ENCODE data around the gene OR8D2. TPM values are rescaled to one million over a fixed set of nuclear protein-coding genes. Genes with fewer than 3 reads are reported as not detected.

Gene OR8D2
- total RNA-seq, 2 experiments from 2014 or later = not detected

DNA sequence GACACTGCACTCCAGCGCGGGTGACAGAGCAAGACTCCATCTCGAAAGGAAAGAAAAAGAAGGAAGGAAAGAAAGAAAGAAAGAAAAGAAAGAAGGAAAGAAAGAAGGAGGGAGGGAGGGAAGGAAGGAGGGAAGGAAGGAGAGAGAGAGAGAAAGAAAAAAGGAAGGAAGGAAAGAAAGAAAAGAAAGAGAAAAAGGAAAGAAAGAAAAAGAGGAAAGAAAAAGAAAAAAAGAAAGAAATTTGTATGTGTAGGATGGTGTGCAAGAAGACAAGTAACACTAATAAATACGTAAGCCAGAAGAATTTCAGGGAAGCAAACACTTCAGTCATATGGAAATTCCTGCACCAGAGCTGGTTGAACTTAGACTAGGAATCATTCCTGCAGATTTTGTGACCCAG is 6.9 kb downstream of the OR8D2 start:
- H3K9me3 Mint-ChIP-seq = no peaks in the 10 kb centered on the region
- POLR2A ChIA-PET = no interaction called here
- H3K36me3 Mint-ChIP-seq = no peaks in the 10 kb centered on the region
- no peak for DNase-seq
- intact Hi-C loops (cut with micrococcal nuclease) = no loop called here
- H3K4me3 Mint-ChIP-seq = no peak overlapping the region
- H3K27ac Mint-ChIP-seq = no peak overlapping the region
- no peaks in the 10 kb centered on the region for H3K4me1 Mint-ChIP-seq (ENCODE audit: low read depth)
- no peaks in the 10 kb centered on the region for H3K27me3 Mint-ChIP-seq
- CTCF ChIA-PET = no interaction called here

DNA sequence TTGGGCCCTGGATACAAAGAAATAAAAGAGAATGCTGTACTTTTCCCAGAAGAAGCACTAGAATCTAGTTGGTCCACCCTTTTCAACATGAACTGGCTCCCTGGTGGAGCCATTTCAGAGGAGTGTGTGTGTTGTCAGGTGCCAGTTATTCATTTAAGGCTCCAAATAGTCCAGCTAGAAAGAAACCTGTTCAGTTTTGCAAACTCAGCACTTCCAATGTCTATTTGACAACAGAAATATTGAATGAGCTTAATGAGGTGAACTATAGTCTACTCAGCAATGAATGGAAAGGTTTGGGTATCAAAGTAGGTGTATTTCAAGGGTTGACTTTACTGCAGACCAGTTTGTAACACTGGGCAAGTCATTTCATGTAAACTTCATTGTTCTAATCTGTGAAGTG is 8.3 kb downstream of the OR8D2 start:
- Mint-ChIP-seq H3K27me3 (no peaks in the 10 kb centered on the region), H3K4me1 (ENCODE audit: low read depth) (no peaks in the 10 kb centered on the region), H3K9me3 (no peaks in the 10 kb centered on the region), H3K36me3 (no peaks in the 10 kb centered on the region), H3K27ac (no peak overlapping the region), H3K4me3 (no peak overlapping the region)
- intact Hi-C loops (cut with micrococcal nuclease) = no loop called here
- ChIA-PET CTCF (no interaction called here), POLR2A (no interaction called here)
- no peak for DNase-seq

DNA sequence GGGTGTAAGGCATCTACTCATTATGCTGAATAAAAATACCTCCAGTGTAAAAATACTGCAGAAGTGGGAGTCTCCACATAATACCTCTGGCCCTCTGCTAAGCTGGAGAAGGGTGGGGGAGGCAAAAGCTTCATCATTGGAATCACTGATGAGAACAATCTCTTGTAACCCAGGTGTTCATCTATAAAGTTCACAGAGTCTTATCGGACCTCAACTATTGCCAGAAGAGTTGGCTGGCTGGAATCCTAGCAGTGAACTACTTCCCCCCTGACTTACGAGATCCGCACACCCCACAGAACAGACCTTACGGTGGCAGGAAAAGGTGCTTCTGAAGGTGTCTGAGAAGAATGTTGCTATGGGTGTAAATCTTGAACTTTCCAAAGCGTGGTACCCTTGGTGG is 8.7 kb downstream of the OR8D2 start:
- H3K4me3 Mint-ChIP-seq = no peak overlapping the region
- POLR2A ChIA-PET = no interaction called here
- H3K27ac Mint-ChIP-seq = no peak overlapping the region
- no peaks in the 10 kb centered on the region for H3K27me3 Mint-ChIP-seq
- no peak for DNase-seq
- no peaks in the 10 kb centered on the region for H3K9me3 Mint-ChIP-seq
- no peaks in the 10 kb centered on the region for H3K4me1 Mint-ChIP-seq (ENCODE audit: low read depth)
- H3K36me3 Mint-ChIP-seq = no peaks in the 10 kb centered on the region
- CTCF ChIA-PET = no interaction called here
- intact Hi-C loops (cut with micrococcal nuclease) = no loop called here

DNA sequence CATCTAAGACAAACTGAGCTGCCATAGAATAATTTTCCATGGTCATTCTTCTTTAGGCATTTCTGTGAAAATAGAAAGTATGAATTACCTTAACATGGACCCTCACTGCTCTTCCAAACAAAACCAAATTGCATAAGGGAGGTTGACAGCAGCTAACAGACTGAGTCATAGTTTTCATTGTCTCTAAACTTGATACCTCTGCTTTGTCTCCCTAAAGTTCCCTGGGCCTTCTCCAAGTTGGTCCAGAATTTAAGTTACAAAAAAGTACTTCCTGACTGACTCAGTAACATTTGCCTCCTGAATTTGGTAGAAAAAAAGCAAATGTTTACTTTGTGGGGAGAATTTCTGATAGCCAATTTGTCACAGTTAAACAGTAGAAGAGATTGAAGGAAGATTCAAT is 9.3 kb downstream of the OR8D2 start:
- H3K27ac Mint-ChIP-seq = no peak overlapping the region
- H3K9me3 Mint-ChIP-seq = no peaks in the 10 kb centered on the region
- POLR2A ChIA-PET = no interaction called here
- no peaks in the 10 kb centered on the region for H3K27me3 Mint-ChIP-seq
- CTCF ChIA-PET = no interaction called here
- H3K4me3 Mint-ChIP-seq = no peak overlapping the region
- H3K36me3 Mint-ChIP-seq = no peaks in the 10 kb centered on the region
- intact Hi-C loops (cut with micrococcal nuclease) = no loop called here
- DNase-seq = no peak
- no peaks in the 10 kb centered on the region for H3K4me1 Mint-ChIP-seq (ENCODE audit: low read depth)

DNA sequence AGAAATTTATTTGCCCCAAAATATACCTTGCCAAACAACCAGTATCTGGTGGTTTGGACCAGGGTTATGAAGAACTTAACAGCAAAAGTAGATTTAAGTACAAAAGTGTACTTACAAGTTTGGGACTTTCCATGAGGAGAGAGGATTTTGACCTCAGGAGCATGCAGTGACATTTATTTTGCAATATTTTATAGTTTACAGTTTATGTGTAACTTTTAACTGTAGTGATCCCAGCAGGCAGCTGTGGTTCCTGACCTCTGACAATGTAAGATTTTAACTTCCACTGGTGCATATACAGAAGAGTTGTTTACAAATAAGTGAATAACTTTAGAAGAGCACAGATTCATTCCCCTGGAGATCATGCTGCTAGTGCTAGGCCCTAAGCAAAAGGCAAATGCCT is 12.9 kb downstream of the OR8D2 start:
- Mint-ChIP-seq H3K36me3 (no peaks in the 10 kb centered on the region), H3K9me3 (no peaks in the 10 kb centered on the region), H3K27me3 (no peaks in the 10 kb centered on the region), H3K27ac (no peak overlapping the region), H3K4me1 (ENCODE audit: low read depth) (no peaks in the 10 kb centered on the region), H3K4me3 (no peak overlapping the region)
- ChIA-PET POLR2A (no interaction called here), CTCF (no interaction called here)
- intact Hi-C loops (cut with micrococcal nuclease) = no loop called here
- DNase-seq = no peak

DNA sequence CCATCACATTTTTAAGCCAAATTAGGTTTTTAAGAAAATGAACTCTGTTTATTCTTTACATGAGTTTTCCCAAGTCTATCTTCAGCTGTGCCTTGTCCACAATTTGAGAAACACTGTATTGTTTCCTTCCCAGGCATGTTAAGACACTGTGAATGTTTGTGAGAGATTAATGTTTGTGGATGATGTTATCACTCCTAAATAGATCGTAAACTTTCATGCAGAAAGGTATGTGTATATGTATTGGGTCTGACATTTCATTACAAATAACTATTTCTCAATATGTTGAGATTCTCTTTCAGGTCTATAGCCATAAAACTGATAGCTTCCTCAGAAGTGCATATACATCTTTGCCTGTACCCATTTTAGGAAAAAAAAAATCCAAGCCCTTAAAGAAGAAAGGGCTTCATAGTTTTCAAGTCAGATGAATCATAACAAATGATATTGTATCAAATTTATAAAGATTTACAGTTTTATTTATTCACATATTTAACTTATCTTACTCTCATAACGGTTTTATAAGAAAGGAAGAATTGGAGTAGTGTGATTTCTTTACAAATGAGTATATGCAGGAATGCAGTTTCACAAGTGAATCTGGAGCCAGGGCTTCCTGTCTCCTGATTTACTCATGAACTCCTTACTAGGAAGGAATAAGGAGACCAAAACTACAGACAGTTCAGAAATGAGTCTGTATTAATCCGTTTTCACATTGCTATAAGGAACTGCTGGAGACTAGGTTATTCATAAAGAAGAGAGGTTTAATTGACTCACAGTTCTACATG is 17.5 kb downstream of the OR8D2 start:
- CTCF ChIA-PET = no interaction called here

DNA sequence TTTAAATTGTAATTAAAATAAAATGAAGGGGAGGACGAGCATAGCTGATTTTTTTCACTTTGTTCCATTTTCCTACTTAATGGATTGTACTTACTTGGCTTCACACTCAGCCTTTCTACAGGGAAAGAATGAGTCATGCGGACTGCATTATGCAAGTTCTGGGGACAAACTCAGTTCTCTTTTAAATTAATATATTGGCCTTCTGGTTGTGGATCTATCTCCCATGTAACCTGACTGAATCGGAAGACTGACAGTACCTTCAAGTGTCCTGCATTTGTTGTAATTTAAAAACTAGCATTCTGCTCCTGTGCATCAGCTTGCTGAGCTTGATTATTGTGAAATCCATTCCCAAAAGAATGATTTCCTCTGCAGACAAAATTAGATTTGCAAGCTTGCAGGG is 18.4 kb downstream of the OR8D2 start:
- H3K36me3 Mint-ChIP-seq = no peaks in the 10 kb centered on the region
- H3K27ac Mint-ChIP-seq = no peak overlapping the region
- H3K4me1 Mint-ChIP-seq (ENCODE audit: low read depth) = no peaks in the 10 kb centered on the region
- intact Hi-C loops (cut with micrococcal nuclease) = no loop called here
- DNase-seq = no peak
- no peaks in the 10 kb centered on the region for H3K27me3 Mint-ChIP-seq
- H3K4me3 Mint-ChIP-seq = no peak overlapping the region
- H3K9me3 Mint-ChIP-seq = no peaks in the 10 kb centered on the region
- ChIA-PET POLR2A (no interaction called here), CTCF (no interaction called here)

More for the DNA sequence above, 17.5 kb downstream of the OR8D2 start:
- POLR2A ChIA-PET = no interaction called here
- Mint-ChIP-seq H3K27me3 (no peaks in the 10 kb centered on the region), H3K4me1 (ENCODE audit: low read depth) (no peaks in the 10 kb centered on the region), H3K9me3 (no peaks in the 10 kb centered on the region), H3K4me3 (no peak overlapping the region), H3K27ac (no peak overlapping the region), H3K36me3 (no peaks in the 10 kb centered on the region)
- intact Hi-C loops (cut with micrococcal nuclease) = no loop called here
- DNase-seq = no peak

DNA sequence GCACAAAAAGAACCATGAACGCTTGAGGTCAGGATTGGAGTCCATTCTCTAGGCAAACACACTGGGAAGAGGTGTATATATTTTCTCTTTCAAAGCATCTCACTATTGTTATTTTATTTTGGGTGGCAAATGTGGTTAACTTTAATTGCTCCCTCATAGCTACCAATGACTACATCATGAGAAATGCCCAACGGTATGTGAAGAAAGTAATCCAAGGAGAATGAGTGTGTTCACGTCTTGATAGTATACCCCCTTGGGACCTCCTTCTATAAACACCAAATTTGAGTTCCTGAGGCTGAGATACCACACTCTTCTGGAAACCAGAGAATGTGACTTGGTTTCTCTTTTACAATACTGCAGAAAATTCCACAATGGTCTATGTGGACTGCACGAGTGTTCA is 22.1 kb downstream of the OR8D2 start:
- Mint-ChIP-seq H3K4me3 (no peak overlapping the region), H3K36me3 (no peaks in the 10 kb centered on the region), H3K9me3 (no peaks in the 10 kb centered on the region), H3K27ac (no peak overlapping the region), H3K4me1 (ENCODE audit: low read depth) (no peaks in the 10 kb centered on the region), H3K27me3 (no peaks in the 10 kb centered on the region)
- CTCF ChIA-PET = no interaction called here
- POLR2A ChIA-PET = no interaction called here
- DNase-seq = no peak
- intact Hi-C loops (cut with micrococcal nuclease) = no loop called here

DNA sequence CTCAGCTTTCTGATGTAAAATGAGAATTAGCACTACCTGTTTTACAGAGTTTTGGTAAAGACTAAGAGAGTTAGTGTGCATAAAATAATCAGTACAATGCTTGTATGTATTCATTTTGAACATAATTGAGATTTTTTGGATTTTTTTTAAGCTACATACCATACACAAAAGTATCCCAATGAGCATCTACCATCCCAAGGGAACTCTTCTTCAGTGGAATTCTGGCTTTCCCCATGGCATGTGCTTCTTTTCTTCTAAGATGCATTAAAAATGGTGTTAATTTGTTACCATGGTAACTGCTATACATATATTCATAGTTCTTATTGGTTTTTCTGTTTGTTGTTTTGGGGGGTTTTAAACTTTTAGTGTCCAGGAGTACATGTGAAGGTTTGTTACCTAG is 24.0 kb downstream of the OR8D2 start:
- ChIA-PET POLR2A (no interaction called here), CTCF (no interaction called here)
- no peak for DNase-seq
- no peaks in the 10 kb centered on the region for H3K4me1 Mint-ChIP-seq (ENCODE audit: low read depth)
- no peak overlapping the region for H3K27ac Mint-ChIP-seq
- H3K27me3 Mint-ChIP-seq = no peaks in the 10 kb centered on the region
- intact Hi-C loops (cut with micrococcal nuclease) = no loop called here
- no peak overlapping the region for H3K4me3 Mint-ChIP-seq
- no peaks in the 10 kb centered on the region for H3K36me3 Mint-ChIP-seq
- no peaks in the 10 kb centered on the region for H3K9me3 Mint-ChIP-seq

DNA sequence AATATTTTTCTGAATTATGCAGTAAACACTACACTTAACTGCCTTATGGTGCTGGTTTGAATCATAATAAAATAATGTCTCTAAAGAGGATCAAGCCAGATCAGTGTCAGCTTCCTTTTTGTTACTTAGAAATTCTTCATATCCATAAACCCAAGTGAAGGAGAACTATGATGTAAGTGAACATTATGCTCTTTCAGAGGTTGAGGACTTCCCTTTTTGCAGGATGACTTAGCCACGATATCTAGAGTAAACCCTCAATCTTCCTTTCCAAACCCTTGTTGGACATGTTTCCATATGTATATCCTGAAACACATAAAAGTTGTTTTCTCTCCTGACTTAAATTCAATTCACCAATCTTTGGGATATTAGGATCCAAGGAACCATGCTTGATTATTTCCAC is 25.3 kb downstream of the OR8D2 start:
- Mint-ChIP-seq H3K4me3 (no peak overlapping the region), H3K9me3 (no peaks in the 10 kb centered on the region), H3K27me3 (no peaks in the 10 kb centered on the region), H3K36me3 (no peaks in the 10 kb centered on the region), H3K4me1 (ENCODE audit: low read depth) (no peaks in the 10 kb centered on the region), H3K27ac (no peak overlapping the region)
- intact Hi-C loops (cut with micrococcal nuclease) = no loop called here
- POLR2A ChIA-PET = no interaction called here
- CTCF ChIA-PET = no interaction called here
- no peak for DNase-seq

DNA sequence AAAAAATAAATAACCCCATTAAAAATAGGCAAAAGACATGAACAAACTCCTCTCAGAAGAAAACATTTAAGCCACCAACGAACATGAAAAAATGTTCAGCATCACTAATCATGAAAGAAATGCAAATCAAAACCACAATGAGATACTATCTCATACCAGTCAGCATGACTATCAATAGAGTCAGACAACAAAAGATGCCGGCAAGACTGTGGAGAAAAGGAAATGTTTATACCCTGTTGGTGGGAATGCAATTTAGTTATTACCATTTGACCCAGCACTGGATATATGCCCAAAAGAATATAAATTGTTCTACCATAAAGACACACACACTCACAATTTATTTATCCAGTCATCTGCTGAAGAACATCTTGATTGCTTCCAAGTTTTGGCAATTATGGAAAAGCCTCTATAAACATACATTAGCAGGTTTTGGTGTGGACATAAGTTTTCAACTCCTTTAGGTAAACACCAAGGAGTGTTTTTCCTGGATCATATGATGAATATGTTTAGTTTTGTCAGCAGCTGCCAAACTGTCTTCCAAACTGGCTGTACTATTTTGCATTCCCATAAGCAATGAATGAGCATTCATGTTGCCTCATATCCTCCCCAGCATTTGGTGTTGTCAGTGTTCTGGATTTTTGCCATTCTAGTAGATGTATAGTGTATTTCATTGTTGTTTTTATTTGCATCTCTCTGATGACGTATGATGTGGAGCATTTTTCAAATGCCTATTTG is 34.2 kb downstream of the OR8D2 start:
- no peaks in the 10 kb centered on the region for H3K36me3 Mint-ChIP-seq
- no peak for DNase-seq
- CTCF ChIA-PET = no interaction called here
- H3K4me3 Mint-ChIP-seq = no peak overlapping the region
- no peaks in the 10 kb centered on the region for H3K4me1 Mint-ChIP-seq (ENCODE audit: low read depth)
- intact Hi-C loops (cut with micrococcal nuclease) = no loop called here
- POLR2A ChIA-PET = no interaction called here
- H3K9me3 Mint-ChIP-seq = peaks cover 18% of the 10 kb centered on the region
- peaks cover 2% of the 10 kb centered on the region for H3K27me3 Mint-ChIP-seq
- H3K27ac Mint-ChIP-seq = no peak overlapping the region

DNA sequence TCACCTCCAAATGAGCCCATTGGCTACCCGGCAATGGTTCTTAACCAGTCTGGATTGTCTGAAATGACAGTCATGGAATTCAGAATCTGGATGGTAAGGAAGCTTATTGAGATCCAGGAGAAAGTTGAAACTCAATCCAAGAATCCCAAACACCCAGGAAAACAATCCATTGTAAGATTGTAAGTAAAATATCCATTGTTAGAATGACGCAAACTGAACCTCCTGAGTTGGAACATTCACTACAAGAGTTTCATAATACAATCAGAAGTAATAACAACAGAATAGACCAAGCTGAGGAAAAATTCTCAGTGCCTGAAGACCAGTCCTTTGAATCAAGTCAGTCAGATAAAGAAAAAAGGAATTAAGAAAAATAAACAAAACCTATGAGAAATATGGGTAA is 41.7 kb downstream of the OR8D2 start:
- no peak for DNase-seq
- no peaks in the 10 kb centered on the region for H3K4me1 Mint-ChIP-seq (ENCODE audit: low read depth)
- H3K27me3 Mint-ChIP-seq = no peaks in the 10 kb centered on the region
- no peaks in the 10 kb centered on the region for H3K36me3 Mint-ChIP-seq
- peaks cover 8% of the 10 kb centered on the region for H3K9me3 Mint-ChIP-seq
- CTCF ChIA-PET = no interaction called here
- no peak overlapping the region for H3K4me3 Mint-ChIP-seq
- POLR2A ChIA-PET = no interaction called here
- intact Hi-C loops (cut with micrococcal nuclease) = loop anchor here (5.0 kb wide), 1 partner anchor 206 kb away; no protein-coding TSS in a partner anchor
- H3K27ac Mint-ChIP-seq = no peak overlapping the region

DNA sequence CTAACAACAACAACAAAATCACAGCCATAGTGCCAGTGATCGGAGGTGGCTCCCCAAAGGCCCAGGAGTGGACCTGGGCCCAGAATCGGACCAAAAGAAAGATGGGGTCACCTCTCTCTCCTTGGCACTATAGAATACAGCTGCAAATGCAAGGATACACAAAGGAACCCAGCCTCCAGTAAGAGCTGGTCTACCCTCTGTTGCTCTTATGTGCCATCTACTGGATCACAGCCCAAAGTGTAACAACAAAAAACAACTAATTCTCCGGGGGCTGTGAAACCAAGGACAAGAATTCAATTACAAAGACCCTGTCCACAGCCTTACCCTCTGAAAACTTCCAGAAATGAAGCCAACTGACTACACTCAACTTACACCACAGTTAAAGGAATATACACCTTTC is 42.2 kb downstream of the OR8D2 start:
- POLR2A ChIA-PET = no interaction called here
- H3K9me3 Mint-ChIP-seq = peaks cover 6% of the 10 kb centered on the region
- no peak overlapping the region for H3K27ac Mint-ChIP-seq
- no peak overlapping the region for H3K4me3 Mint-ChIP-seq
- intact Hi-C loops (cut with micrococcal nuclease) = loop anchor here (5.0 kb wide), 1 partner anchor 206 kb away; no protein-coding TSS in a partner anchor
- H3K27me3 Mint-ChIP-seq = no peaks in the 10 kb centered on the region
- CTCF ChIA-PET = no interaction called here
- H3K36me3 Mint-ChIP-seq = no peaks in the 10 kb centered on the region
- DNase-seq = no peak
- H3K4me1 Mint-ChIP-seq (ENCODE audit: low read depth) = no peaks in the 10 kb centered on the region

All from activated CD4-positive, alpha-beta memory T cell treated with anti-CD3 and anti-CD28 coated beads for 36 hours (primary cell).